CD4-positive, alpha-beta T cell treated with Interleukin-12 subunit alpha and Interleukin-12 subunit beta, for 1 hour (primary cell): Measurements from ENCODE around the gene METTL2A.
"Not testable (repeated sequence)": the region's sequence is repeated elsewhere in the genome, so short reads cannot be mapped to it uniquely, and the experiment has no call there.

Experiments used
- DNase-seq: peaks from one replicate; pipeline ENCODE4 v3.0.0-alpha.2; 2020

The METTL2A gene

GRCh38 chr17:62473030-62473982 lies 49.6 kb downstream of the METTL2A start:
- DNase-seq, result not testable (repeated sequence)

DNA sequence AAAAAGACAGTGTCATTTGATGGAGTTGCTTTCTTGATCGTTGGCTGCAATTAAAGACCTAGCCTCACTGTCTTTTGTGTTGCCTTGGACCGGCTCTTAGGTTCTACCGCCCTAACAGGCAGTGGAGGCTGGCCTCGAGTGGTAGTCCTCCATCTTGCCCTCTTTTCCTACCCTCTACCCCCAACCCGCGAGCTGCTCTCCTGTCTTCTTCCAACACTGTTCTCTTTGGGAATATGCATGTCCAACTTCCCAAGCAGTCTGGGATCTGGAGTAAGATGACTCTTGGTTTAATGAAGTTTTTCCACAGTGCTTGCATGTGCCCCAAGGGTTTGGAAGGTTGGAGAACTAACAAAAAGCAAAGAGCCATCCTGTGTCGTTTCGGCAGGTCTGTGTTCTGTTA lies 53.4 kb downstream of the METTL2A start:
- not testable (repeated sequence) for DNase-seq

DNA sequence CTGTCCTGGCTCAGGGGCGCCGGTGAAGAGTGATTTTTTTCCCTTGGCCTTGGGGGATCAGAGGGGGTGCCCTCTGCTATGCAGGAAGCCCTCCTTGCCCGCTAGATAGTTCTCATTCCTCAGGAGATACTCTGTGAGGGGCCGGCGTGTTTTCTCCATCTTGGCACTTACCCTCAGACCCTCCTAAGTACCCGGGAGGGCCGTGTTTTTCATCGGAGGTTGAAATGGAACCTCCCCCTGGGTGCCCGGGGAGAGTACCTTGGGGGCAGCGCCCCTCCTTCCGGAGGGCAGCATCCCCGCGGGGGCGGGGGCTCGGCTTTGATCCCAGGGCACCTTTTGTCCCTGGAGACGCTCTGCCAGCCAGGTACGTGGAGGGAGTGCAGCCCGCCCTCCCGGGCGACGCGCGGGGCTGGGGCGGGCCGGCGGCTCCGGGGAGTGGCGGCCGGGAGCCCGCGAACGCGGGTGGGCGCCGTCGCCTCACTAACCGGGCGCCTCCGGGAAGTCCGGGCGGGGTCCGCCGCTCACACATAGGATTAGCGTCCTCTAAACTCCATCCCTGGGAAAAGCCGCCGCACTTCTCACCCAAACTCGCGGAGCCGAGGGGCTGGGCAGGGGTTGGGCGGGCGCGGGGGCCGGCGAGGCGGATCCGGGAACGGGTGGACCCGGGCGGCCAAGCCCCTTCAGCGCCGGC lies 54.2 kb downstream of the METTL2A start:
- DNase-seq, result peak; percentile 51

DNA sequence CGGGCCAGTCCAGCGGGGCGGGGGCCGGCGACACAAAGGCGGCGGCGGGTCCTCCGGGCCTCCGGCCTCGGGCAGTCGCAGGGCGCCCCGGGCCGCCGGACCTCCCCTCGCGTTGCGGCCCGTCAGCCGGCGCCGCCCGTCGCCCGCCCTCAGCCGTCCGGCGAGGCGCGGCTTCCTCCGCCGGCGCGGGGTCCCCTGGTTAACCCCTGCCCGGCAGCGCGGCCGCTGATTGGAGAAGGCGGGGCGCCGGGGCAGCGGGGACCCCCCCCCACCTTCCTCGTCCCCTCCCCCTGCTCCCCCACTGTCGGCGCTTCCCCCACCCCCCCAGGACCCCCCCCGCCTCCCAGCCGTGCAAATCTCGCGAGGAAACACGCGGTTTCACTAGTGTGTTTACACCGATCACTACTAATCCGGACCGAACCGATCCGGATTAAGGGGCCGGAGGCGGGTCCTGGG lies 54.8 kb downstream of the METTL2A start, which contains the start of gene TLK2:
Gene TLK2 (plus strand): TSS at position 402 of the 456 bp plus-strand sequence. CDS start 2,301 bp downstream, outside the sequence.
- DNase-seq, result peak; percentile 86

DNA sequence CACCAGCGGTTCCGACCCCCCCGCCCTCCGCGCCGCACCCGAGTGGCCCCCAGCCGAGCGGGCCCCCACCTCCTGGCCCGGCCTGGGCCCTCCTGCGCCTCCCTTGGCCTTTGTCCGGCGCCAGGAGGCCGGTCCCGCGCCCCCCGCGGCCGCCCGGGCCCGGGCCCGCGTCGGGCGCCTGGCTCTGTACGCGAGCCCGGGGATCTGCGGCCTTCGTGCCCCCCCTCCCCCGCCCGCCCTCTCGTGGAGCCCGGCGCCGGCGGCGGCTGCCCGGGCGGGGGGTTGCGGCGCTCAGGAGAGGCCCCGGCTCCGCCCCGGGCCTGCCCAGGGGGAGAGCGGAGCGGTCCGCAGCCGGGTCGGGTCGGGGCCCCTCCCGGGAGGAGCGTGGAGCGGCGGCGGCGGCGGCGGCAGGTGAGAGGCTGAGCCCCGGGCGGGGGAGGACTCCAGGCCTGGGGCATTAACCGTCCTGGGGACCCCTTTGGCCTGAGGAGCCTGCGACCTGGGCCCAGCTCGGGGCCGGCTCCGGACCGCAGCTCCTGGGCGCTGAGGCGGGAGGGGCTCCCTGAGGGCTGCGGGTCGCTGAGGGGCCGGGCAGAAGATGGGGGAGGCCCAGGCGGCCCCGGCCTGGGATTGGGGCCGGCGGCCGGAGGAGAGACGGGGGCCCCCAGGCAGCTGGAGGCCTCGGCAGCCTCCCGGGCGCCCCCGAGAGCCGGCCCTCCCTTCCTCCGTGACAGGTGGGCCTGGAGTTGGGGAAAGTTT lies 55.4 kb downstream of the METTL2A start:
- DNase-seq, result peak; percentile 61

DNA sequence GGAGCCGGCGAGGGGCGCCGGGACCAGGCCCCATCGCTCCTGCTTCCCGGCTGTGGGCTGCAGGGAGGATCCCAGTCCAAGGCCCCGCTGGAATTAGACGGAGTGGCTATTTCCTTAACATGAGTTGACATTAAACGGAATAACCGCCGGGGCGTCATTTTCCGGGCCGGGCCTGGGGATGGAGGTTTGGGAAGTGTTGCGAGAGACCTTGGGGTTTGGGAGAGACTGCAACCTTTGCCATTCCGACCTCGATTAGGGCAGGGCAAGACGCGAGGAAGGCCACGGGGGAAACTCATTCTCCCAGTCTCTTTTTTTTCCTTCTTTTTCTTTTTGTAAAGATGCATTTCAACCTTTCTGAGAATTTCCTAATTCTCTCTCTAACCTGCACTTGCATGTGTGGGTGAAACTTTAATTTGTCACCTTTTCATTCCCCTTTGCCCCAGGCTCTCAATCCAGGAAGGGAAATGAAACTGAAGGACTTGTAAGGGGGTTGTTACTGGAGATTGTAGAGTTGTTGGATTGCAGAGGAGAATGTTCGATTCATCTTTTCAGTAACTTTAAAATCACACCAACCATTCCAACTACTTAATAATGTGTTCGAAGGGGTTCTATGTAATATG lies 56.1 kb downstream of the METTL2A start:
- DNase-seq, result peak; percentile 20

DNA sequence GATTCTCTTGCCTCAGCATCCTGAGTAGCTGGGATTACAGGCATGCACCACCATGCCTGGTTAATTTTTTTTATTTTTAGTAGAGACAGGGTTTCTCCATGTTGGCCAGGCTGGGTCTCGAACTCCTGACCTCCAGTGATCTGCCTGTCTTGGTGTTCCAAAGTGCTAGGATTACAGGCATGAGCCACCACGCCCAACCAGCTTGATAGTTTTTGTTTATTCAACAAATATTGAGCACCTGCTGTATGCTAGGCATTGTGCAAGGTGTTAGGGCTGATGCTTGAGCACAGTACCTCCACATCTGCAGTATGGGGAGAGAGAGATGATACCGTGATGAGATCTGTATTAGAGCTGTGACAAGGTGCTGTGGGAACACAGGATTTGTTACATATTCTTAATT lies 58.9 kb downstream of the METTL2A start:
- not testable (repeated sequence) for DNase-seq

GRCh38 chr17:62490990-62491389 lies 67.3 kb downstream of the METTL2A start:
- not testable (repeated sequence) for DNase-seq

DNA sequence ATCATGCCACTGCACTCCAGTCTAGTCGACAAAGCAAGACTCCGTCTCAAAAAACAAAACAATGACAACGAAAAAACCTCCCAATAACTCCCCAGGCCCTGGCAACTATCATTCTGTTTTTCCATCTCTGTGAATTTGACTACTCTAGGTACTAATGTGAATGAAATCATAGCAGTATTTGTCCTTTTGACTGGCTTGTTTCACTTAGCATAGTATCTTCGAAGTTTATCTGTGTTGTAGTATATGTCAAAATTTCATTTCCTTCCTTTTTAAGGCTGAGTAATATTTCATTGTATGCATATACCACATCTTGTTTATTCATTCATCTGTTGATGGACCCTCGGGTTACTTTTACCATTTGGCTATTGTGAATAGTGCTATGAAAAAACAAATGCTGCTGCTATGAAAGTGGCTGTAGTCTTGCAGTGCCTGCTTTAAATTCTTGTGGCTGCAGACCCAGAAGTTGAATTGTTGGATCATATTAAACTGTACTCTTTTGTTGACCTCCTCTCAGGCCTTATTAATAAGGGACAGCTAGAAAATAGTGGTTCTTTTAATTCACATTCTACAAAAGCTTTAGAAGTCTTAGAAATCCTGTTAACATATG lies 69.5 kb downstream of the METTL2A start:
- DNase-seq, result not testable (repeated sequence)

GRCh38 chr17:62494073-62494472 lies 70.4 kb downstream of the METTL2A start:
- DNase-seq, result not testable (repeated sequence)

DNA sequence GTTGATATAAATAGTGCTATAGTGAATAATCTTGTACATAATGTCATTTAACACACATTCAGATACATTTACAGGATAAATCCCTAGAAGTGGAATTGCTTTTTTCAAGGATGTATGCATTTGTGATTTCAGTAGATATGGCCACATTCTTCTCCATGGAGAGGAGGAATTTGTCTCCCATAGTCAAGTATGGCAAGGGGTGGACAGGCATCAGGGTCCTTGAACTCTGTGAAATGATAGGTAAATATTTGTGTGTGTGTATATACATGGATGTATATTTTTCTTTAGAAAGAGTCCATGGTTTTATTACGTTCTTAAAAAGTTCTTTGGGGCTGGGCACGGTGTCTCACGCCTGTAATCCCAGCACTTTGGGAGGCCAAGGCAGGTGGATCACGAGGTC lies 72.6 kb downstream of the METTL2A start:
- not testable (repeated sequence) for DNase-seq

DNA sequence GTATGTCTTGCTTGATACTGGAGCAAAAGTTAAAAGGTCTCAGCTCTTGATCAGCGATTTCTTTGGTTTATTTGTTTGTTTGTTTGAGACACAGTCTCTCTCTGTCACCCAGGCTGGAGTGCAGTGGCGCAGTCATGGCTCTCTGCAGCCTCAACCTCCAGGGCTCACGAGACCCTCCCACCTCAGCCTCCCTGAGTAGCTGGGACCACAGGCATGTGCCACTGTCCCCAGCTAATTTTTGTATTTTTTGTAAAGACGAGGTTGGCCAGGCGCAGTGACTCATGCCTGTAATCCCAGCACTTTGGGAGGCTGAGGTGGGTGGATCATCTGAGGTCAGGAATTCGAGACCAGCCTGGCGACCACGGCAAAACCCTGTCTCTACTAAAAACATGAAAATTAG lies 75.1 kb downstream of the METTL2A start:
- DNase-seq, result not testable (repeated sequence)
